CD14-positive monocyte (primary cell): ENCODE results near the gene RASEF. TPM values are rescaled to one million over a fixed set of nuclear protein-coding genes. Genes with fewer than 3 reads are reported as not detected.

Source experiments
- DNase-seq, 3 donors: peaks; one replicate each; pipeline ENCODE4 v3.0.0-alpha.2; 2011 to 2022
- H2AFZ ChIP-seq: 2 replicates; pipeline ENCODE4 v1.6.0; 2012; ENCODE audit warnings: mild to moderate bottlenecking, low read depth, low read length, inconsistent platforms; ENCODE audit not compliant: insufficient read depth, poor library complexity, severe bottlenecking
- H3K27ac ChIP-seq, 2 donors: 1 replicate in 1 of 2; 2 replicates in 1 of 2; pipeline ENCODE4 v1.5.1; 2012 to 2013; ENCODE audit warnings: low read length in 2 of 2, control low read depth in 1 of 2, inconsistent platforms in 1 of 2, low read depth in 1 of 2, mild to moderate bottlenecking in 1 of 2
- H3K27me3 ChIP-seq, 2 donors: one replicate each; pipeline versions ENCODE4 v1.6.0 to v1.6.1; 2011 to 2013; ENCODE audit warnings: low read length in 2 of 2; ENCODE audit not compliant: control insufficient read depth in 2 of 2, insufficient read depth in 2 of 2
- H3K36me3 ChIP-seq, 2 donors: replicated peaks in 1 of 2; 1 replicate in 1 of 2; 2 replicates in 1 of 2; pipeline versions ENCODE4 v1.5.1 to v1.6.1; 2012 to 2013; ENCODE audit warnings: low read length in 2 of 2, control low read depth in 1 of 2, inconsistent platforms in 1 of 2, mild to moderate bottlenecking in 1 of 2; ENCODE audit not compliant: insufficient read depth in 2 of 2, control insufficient read depth in 1 of 2
- H3K4me1 ChIP-seq, 2 donors: 1 replicate in 1 of 2; 2 replicates in 1 of 2; pipeline versions ENCODE4 v1.5.1 to v1.6.1; 2012 to 2013; ENCODE audit warnings: low read length in 2 of 2, control low read depth in 1 of 2, inconsistent platforms in 1 of 2, mild to moderate bottlenecking in 1 of 2, moderate library complexity in 1 of 2; ENCODE audit not compliant: insufficient read depth in 2 of 2, control insufficient read depth in 1 of 2
- H3K4me2 ChIP-seq: replicated peaks from 2 replicates; pipeline ENCODE3; 2012; ENCODE audit warnings: low read length, moderate library complexity, mild to moderate bottlenecking; ENCODE audit not compliant: poor library complexity, severe bottlenecking; ENCODE audit errors: extremely low read depth
- H3K4me3 ChIP-seq, 3 experiments: fragments of 200-600 bp in 1 of 3; sonication (generic) in 1 of 3; replicated peaks in 1 of 3; 1 replicate in 2 of 3; 2 replicates in 1 of 3; pipeline ENCODE4 v1.5.1; 2011 to 2013; ENCODE audit warnings: low read length in 3 of 3, mild to moderate bottlenecking in 3 of 3, control low read depth in 2 of 3, low read depth in 2 of 3, inconsistent platforms in 1 of 3, moderate library complexity in 1 of 3
- H3K79me2 ChIP-seq: 2 replicates; pipeline ENCODE4 v1.6.0; 2012; ENCODE audit warnings: mild to moderate bottlenecking, control low read depth, inconsistent platforms, low read length, moderate library complexity; ENCODE audit not compliant: insufficient read depth
- H3K9ac ChIP-seq: 2 replicates; pipeline ENCODE4 v1.6.0; 2017; ENCODE audit warnings: low read length, mild to moderate bottlenecking; ENCODE audit not compliant: insufficient read depth, poor library complexity, severe bottlenecking
- H3K9me3 ChIP-seq, 2 donors: replicated peaks in 1 of 2; 1 replicate in 1 of 2; 2 replicates in 1 of 2; pipeline versions ENCODE4 v1.5.1 to v1.6.1; 2012 to 2013; ENCODE audit warnings: low read length in 2 of 2, control low read depth in 1 of 2; ENCODE audit not compliant: control insufficient read depth in 1 of 2, insufficient read depth in 1 of 2
- H4K20me1 ChIP-seq: 2 replicates; pipeline ENCODE4 v1.6.0; 2012; ENCODE audit warnings: mild to moderate bottlenecking, low read length, control low read depth, moderate library complexity; ENCODE audit not compliant: insufficient read depth
- H3K27ac Mint-ChIP-seq, 7 donors: one replicate each; pipeline ENCODE4 v1.8.0; 2020; ENCODE audit warnings: mild to moderate bottlenecking in 7 of 7, mixed read lengths in 7 of 7, moderate library complexity in 6 of 7, inconsistent platforms in 2 of 7
- H3K27me3 Mint-ChIP-seq, 3 donors: one replicate each; pipeline ENCODE4 v1.8.0; 2021 to 2022; ENCODE audit warnings: low read depth in 3 of 3, mild to moderate bottlenecking in 3 of 3, mixed read lengths in 3 of 3, moderate library complexity in 3 of 3, inconsistent platforms in 1 of 3
- H3K36me3 Mint-ChIP-seq, 2 donors: one replicate each; pipeline ENCODE4 v1.8.0; 2020; ENCODE audit warnings: mixed read lengths in 2 of 2, inconsistent platforms in 1 of 2, mild to moderate bottlenecking in 1 of 2
- H3K4me1 Mint-ChIP-seq: one replicate; pipeline ENCODE4 v1.8.0; 2020; ENCODE audit warnings: mild to moderate bottlenecking, mixed read lengths
- H3K4me3 Mint-ChIP-seq, 2 donors: one replicate each; pipeline ENCODE4 v1.8.0; 2020; ENCODE audit warnings: mild to moderate bottlenecking in 2 of 2, mixed read lengths in 2 of 2, moderate library complexity in 1 of 2
- H3K9me3 Mint-ChIP-seq, 7 donors: one replicate each; pipeline ENCODE4 v1.8.0; 2020 to 2022; ENCODE audit warnings: mixed read lengths in 7 of 7, mild to moderate bottlenecking in 6 of 7, moderate library complexity in 6 of 7, inconsistent platforms in 2 of 7
- WGBS: methylation state at CpG from one replicate; pipeline ENCODE4 v1.1.5; 2013; ENCODE audit warnings: missing lambda C conversion rate; ENCODE audit not compliant: insufficient coverage; 5-methylcytosine and 5-hydroxymethylcytosine counted together
- intact Hi-C, 2 donors: fragments of 100-400 bp; cut with micrococcal nuclease; formaldehyde crosslinking; loops; one replicate each; pipeline versions ENCODE4 v1.15.0 to v1.15.1; 2023
- polyA plus RNA-seq, 3 donors: library from polyadenylated mRNA; depleted of rRNA in 1 of 3; unstranded in 2 of 3; stranded (reverse) in 1 of 3; fragments of 300-500 nt in 2 of 3; fragments of >200 nt in 1 of 3; fragmentation: Illumina TruSeq in 2 of 3; gene quantifications; 1 replicate in 2 of 3; 2 replicates in 1 of 3; pipeline ENCODE4 v1.2.3, GENCODE V29; 2012 to 2021
- TF ChIP-seq, protein P1 (sequence below): fragments of 200-600 bp; IDR thresholded peaks from one replicate; pipeline ENCODE4 v1.8.0; 2022; ENCODE audit warnings: antibody characterized with exemption, mild to moderate bottlenecking

Gene RASEF
- polyA plus RNA-seq, 3 donors = not detected

- H3K4me3 Mint-ChIP-seq = no peak overlapping the region
- peak overlapping the region in 1 of 7 donors; percentile 12 for H3K27ac Mint-ChIP-seq
- WGBS = 93% methylated on average over 3 of the region's 6 CpGs
- H3K9me3 ChIP-seq = no peaks in the 10 kb centered on the region
- no peaks in the 10 kb centered on the region for H3K4me1 Mint-ChIP-seq
- no peaks in the 10 kb centered on the region for H3K36me3 ChIP-seq
- H3K4me3 ChIP-seq = no peak overlapping the region
- DNase-seq = no peak
- no peak overlapping the region for H3K9ac ChIP-seq
- H4K20me1 ChIP-seq = no peaks in the 10 kb centered on the region
- no peaks in the 10 kb centered on the region for H3K4me1 ChIP-seq
- intact Hi-C loops = no loop called here
- H2AFZ ChIP-seq = no peak overlapping the region
- H3K79me2 ChIP-seq = no peaks in the 10 kb centered on the region
- no peaks in the 10 kb centered on the region for H3K27me3 ChIP-seq
- H3K4me2 ChIP-seq = no peak overlapping the region
- peaks cover 0 to 3% (median 3%) of the 10 kb centered on the region in 3 donors for H3K27me3 Mint-ChIP-seq
- no peaks in the 10 kb centered on the region for H3K36me3 Mint-ChIP-seq
- H3K9me3 Mint-ChIP-seq = peaks cover 1 to 7% (median 5%) of the 10 kb centered on the region in 7 donors
- no peak overlapping the region for H3K27ac ChIP-seq
- TF ChIP-seq, protein P1, sequence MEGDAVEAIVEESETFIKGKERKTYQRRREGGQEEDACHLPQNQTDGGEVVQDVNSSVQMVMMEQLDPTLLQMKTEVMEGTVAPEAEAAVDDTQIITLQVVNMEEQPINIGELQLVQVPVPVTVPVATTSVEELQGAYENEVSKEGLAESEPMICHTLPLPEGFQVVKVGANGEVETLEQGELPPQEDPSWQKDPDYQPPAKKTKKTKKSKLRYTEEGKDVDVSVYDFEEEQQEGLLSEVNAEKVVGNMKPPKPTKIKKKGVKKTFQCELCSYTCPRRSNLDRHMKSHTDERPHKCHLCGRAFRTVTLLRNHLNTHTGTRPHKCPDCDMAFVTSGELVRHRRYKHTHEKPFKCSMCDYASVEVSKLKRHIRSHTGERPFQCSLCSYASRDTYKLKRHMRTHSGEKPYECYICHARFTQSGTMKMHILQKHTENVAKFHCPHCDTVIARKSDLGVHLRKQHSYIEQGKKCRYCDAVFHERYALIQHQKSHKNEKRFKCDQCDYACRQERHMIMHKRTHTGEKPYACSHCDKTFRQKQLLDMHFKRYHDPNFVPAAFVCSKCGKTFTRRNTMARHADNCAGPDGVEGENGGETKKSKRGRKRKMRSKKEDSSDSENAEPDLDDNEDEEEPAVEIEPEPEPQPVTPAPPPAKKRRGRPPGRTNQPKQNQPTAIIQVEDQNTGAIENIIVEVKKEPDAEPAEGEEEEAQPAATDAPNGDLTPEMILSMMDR = no peak
Observed at GRCh38 chr9:83030391-83031107, 32.4 kb downstream of the RASEF start.

DNA sequence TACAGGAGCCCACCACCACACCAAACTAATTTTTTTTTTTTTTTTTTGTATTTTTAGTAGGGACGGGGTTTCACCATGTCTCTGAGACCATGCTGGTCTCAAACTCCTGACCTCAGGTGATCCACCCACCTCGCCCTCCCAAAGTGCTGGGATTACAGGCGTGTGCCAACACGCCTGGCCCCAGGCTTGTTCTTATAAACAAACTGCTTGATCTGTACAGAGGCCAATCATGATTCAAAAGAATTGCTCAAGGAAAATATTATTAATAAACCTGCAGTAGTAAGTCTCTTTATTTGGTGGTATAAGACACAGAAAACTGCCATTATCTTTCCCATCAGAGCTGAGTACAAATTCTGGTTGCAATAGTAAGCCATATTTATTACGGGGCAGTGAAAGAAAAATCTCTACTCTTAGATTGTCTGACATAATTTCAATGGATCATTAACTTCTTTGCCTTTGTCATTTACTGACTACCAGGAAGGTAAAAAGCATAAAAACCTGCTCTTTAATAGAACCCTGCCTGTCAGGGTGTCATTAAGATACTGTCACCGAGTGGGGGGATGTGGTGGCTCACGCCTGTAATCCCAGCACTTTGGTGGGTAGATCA, 33.3 kb downstream of the RASEF start:
- Histone ChIP-seq H3K4me2 (no peak overlapping the region), H2AFZ (no peak overlapping the region), H3K27me3 (no peaks in the 10 kb centered on the region), H3K27ac (no peak overlapping the region), H3K9ac (no peak overlapping the region), H3K79me2 (no peaks in the 10 kb centered on the region), H3K36me3 (no peaks in the 10 kb centered on the region), H3K4me3 (no peak overlapping the region), H4K20me1 (no peaks in the 10 kb centered on the region), H3K9me3 (no peaks in the 10 kb centered on the region), H3K4me1 (no peaks in the 10 kb centered on the region)
- intact Hi-C loops = no loop called here
- Mint-ChIP-seq H3K27ac (no peak overlapping the region), H3K4me3 (no peak overlapping the region), H3K27me3 (peaks cover 0 to 3% (median 3%) of the 10 kb centered on the region in 3 donors), H3K9me3 (peaks cover 1 to 9% (median 5%) of the 10 kb centered on the region in 7 donors), H3K36me3 (no peaks in the 10 kb centered on the region), H3K4me1 (no peaks in the 10 kb centered on the region)
- 96% methylated on average over 3 of the region's 7 CpGs for WGBS
- TF ChIP-seq, protein P1 = no peak
- DNase-seq = no peak
